H1 (cell line): Measurements from ENCODE around the gene DISC1. TPM values are rescaled to one million over a fixed set of nuclear protein-coding genes. Genes with fewer than 3 reads are reported as not detected.

ENCODE experiments used
- CTCF ChIA-PET: fragments of 300-600 bp; sonication (Branson Sonifier 250); formaldehyde crosslinking; loops from one replicate; lab custom pipeline; 2021; ENCODE audit not compliant: partially characterized antibody; lab: Charles Lee
- POLR2A ChIA-PET: fragments of 300-600 bp; sonication (Branson Sonifier 250); formaldehyde crosslinking; loops from one replicate; lab custom pipeline; 2021; ENCODE audit warnings: inconsistent platforms; ENCODE audit not compliant: partially characterized antibody; lab: Charles Lee
- DNase-seq, 2 experiments: peaks; one replicate each; pipeline versions ENCODE4 v3.0.0 to v3.0.0-alpha.2; 2010 to 2022; ENCODE audit warnings: low spot score in 2 of 2, low read depth in 1 of 2, mixed read lengths in 1 of 2
- FAIRE-seq: peaks from 2 replicates; lab custom pipeline; 2011; peaks lifted over from hg19 to GRCh38; lab: Jason Lieb, UNC
- H2AFZ ChIP-seq: 2 replicates; pipeline ENCODE4 v1.8.1; 2012; ENCODE audit warnings: low read length, inconsistent platforms
- H2AK5ac ChIP-seq: 2 replicates; pipeline ENCODE4 v1.6.1; 2013; ENCODE audit warnings: low read depth, low read length
- H2BK120ac ChIP-seq: replicated peaks from 2 replicates; pipeline ENCODE3; 2013; ENCODE audit warnings: low read depth, low read length, inconsistent platforms
- H2BK12ac ChIP-seq: 2 replicates; pipeline ENCODE4 v1.6.1; 2013; ENCODE audit warnings: low read depth, low read length
- H2BK15ac ChIP-seq: 2 replicates; pipeline ENCODE4 v1.6.1; 2013; ENCODE audit warnings: low read length
- H2BK20ac ChIP-seq: 2 replicates; pipeline ENCODE4 v1.6.1; 2013; ENCODE audit warnings: low read length
- H2BK5ac ChIP-seq: 2 replicates; pipeline ENCODE4 v1.6.1; 2013; ENCODE audit warnings: low read depth, low read length
- H3K14ac ChIP-seq: 2 replicates; pipeline ENCODE4 v1.6.1; 2013; ENCODE audit warnings: inconsistent platforms; ENCODE audit not compliant: insufficient read length
- H3K18ac ChIP-seq: 2 replicates; pipeline ENCODE4 v1.6.1; 2013; ENCODE audit warnings: low read length; ENCODE audit errors: extremely low read depth
- H3K23ac ChIP-seq: 2 replicates; pipeline ENCODE4 v1.6.1; 2013; ENCODE audit warnings: inconsistent platforms; ENCODE audit not compliant: insufficient read length
- H3K23me2 ChIP-seq: 2 replicates; pipeline ENCODE4 v1.6.1; 2013; ENCODE audit warnings: low read depth, low read length
- H3K27ac ChIP-seq: 2 replicates; pipeline ENCODE4 v1.6.1; 2011; ENCODE audit warnings: low read depth, low read length, inconsistent platforms
- H3K27me3 ChIP-seq, 4 experiments: replicated peaks in 1 of 4; 1 replicate in 1 of 4; 2 replicates in 3 of 4; pipeline versions ENCODE4 v1.6.1 to v1.8.1; 2011 to 2013; ENCODE audit warnings: low read length in 3 of 4, mild to moderate bottlenecking in 3 of 4, inconsistent platforms in 2 of 4, mixed read lengths in 2 of 4, moderate library complexity in 1 of 4; ENCODE audit not compliant: control insufficient read depth in 3 of 4, insufficient read depth in 3 of 4; ENCODE audit errors: extremely low read depth in 1 of 4
- H3K36me3 ChIP-seq, 4 experiments: 2 replicates each; pipeline versions ENCODE4 v1.6.1 to v1.8.1; 2011 to 2013; ENCODE audit warnings: mild to moderate bottlenecking in 4 of 4, low read length in 3 of 4, moderate library complexity in 2 of 4, control low read depth in 1 of 4, inconsistent platforms in 1 of 4; ENCODE audit not compliant: insufficient read depth in 4 of 4, control insufficient read depth in 2 of 4
- H3K4ac ChIP-seq: replicated peaks from 2 replicates; pipeline ENCODE3; 2013; ENCODE audit warnings: low read length, low read depth, mixed read lengths, inconsistent platforms; ENCODE audit not compliant: insufficient read length
- H3K4me1 ChIP-seq, 4 experiments: replicated peaks in 1 of 4; 1 replicate in 1 of 4; 2 replicates in 3 of 4; pipeline versions ENCODE4 v1.6.1 to v1.8.1; 2011 to 2013; ENCODE audit warnings: low read length in 3 of 4, inconsistent platforms in 2 of 4, mixed read lengths in 1 of 4; ENCODE audit not compliant: insufficient read depth in 4 of 4, control insufficient read depth in 3 of 4
- H3K4me2 ChIP-seq, 2 experiments: 2 replicates each; pipeline versions ENCODE4 v1.6.1 to v1.8.1; 2011 to 2013; ENCODE audit warnings: low read depth in 2 of 2, low read length in 2 of 2, control low read depth in 1 of 2, inconsistent platforms in 1 of 2, mild to moderate bottlenecking in 1 of 2; ENCODE audit not compliant: insufficient read depth in 1 of 2
- H3K4me3 ChIP-seq, 4 experiments: fragments of 200-600, 300-600 bp in 1 of 4; sonication (generic), shearing (Covaris generic), sonication (Bioruptor Twin) in 1 of 4; 2 replicates each; pipeline versions ENCODE4 v1.5.1 to v1.8.1; 2011 to 2016; ENCODE audit warnings: low read length in 4 of 4, low read depth in 3 of 4, control low read depth in 2 of 4, inconsistent platforms in 2 of 4, mild to moderate bottlenecking in 2 of 4, mixed read lengths in 1 of 4, moderate library complexity in 1 of 4; ENCODE audit not compliant: insufficient read depth in 2 of 4; ENCODE audit errors: extremely low read depth in 1 of 4
- H3K56ac ChIP-seq: replicated peaks from 2 replicates; pipeline ENCODE3; 2013; ENCODE audit warnings: low read depth, mild to moderate bottlenecking, mixed read lengths, low read length, inconsistent platforms; ENCODE audit not compliant: insufficient read length
- H3K79me1 ChIP-seq: 2 replicates; pipeline ENCODE4 v1.6.1; 2013; ENCODE audit warnings: low read depth, low read length, control low read depth
- H3K79me2 ChIP-seq, 2 experiments: 2 replicates each; pipeline versions ENCODE4 v1.6.1 to v1.8.1; 2012 to 2013; ENCODE audit warnings: low read length in 2 of 2, mild to moderate bottlenecking in 2 of 2, inconsistent platforms in 1 of 2; ENCODE audit not compliant: insufficient read depth in 2 of 2, control insufficient read depth in 1 of 2
- H3K9ac ChIP-seq, 4 experiments: replicated peaks in 1 of 4; 1 replicate in 1 of 4; 2 replicates in 3 of 4; pipeline versions ENCODE4 v1.6.1 to v1.8.1; 2011 to 2013; ENCODE audit warnings: low read depth in 3 of 4, low read length in 3 of 4, control low read depth in 2 of 4, mild to moderate bottlenecking in 2 of 4, moderate library complexity in 2 of 4, inconsistent platforms in 1 of 4; ENCODE audit errors: extremely low read depth in 1 of 4
- H3K9me3 ChIP-seq, 2 experiments: 2 replicates each; pipeline versions ENCODE4 v1.6.1 to v1.8.1; 2012 to 2013; ENCODE audit warnings: mild to moderate bottlenecking in 2 of 2, moderate library complexity in 2 of 2, control low read depth in 1 of 2, inconsistent platforms in 1 of 2, low read depth in 1 of 2, low read length in 1 of 2, mixed read lengths in 1 of 2; ENCODE audit not compliant: insufficient read depth in 2 of 2
- H4K20me1 ChIP-seq, 2 experiments: replicated peaks in 1 of 2; 2 replicates each; pipeline versions ENCODE3 to v1.8.1; 2011 to 2013; ENCODE audit warnings: inconsistent platforms in 2 of 2, low read length in 2 of 2, mild to moderate bottlenecking in 1 of 2; ENCODE audit not compliant: insufficient read depth in 2 of 2, control insufficient read depth in 1 of 2
- H4K5ac ChIP-seq: 2 replicates; pipeline ENCODE4 v1.6.1; 2013; ENCODE audit warnings: low read length, low read depth, mixed read lengths, inconsistent platforms; ENCODE audit not compliant: insufficient read length
- H4K8ac ChIP-seq: 2 replicates; pipeline ENCODE4 v1.8.0; 2013; ENCODE audit warnings: mild to moderate bottlenecking, moderate library complexity, low read length, inconsistent platforms; ENCODE audit not compliant: insufficient read depth; ENCODE audit errors: extremely low read depth
- H4K91ac ChIP-seq: replicated peaks from 2 replicates; pipeline ENCODE3; 2013; ENCODE audit warnings: low read length, mixed read lengths, inconsistent platforms; ENCODE audit not compliant: insufficient read length
- RXRA ChIP-seq: IDR thresholded peaks from 2 replicates; pipeline ENCODE4 v1.6.1; 2011; ENCODE audit warnings: low read depth, mild to moderate bottlenecking, low read length, moderate library complexity; ENCODE audit not compliant: insufficient read depth
- SRF ChIP-seq: IDR thresholded peaks from 2 replicates; pipeline ENCODE4 v1.6.1; 2011; ENCODE audit warnings: mild to moderate bottlenecking, low read depth, low read length, moderate library complexity
- TAF1 ChIP-seq: IDR thresholded peaks from 2 replicates; pipeline ENCODE4 v1.6.1; 2011; ENCODE audit warnings: mild to moderate bottlenecking, low read depth, low read length
- TAF7 ChIP-seq: optimal IDR thresholded peaks from 2 replicates; pipeline ENCODE3; 2011; ENCODE audit warnings: low read depth, mild to moderate bottlenecking, inconsistent platforms, low read length, moderate library complexity, borderline replicate concordance
- TBP ChIP-seq: IDR thresholded peaks from 2 replicates; pipeline ENCODE4 v1.6.1; 2011; ENCODE audit warnings: low read depth, low read length, improper control_type of control experiment
- WGBS, 2 experiments: shearing (Covaris generic) in 1 of 2; methylation state at CpG; one replicate each; pipeline versions ENCODE4 v1.1.6 to v1.1.7; 2013 to 2015; ENCODE audit warnings: low lambda C conversion rate in 2 of 2, mixed read lengths in 2 of 2, inconsistent platforms in 1 of 2, low coverage in 1 of 2, missing lambda C conversion rate in 1 of 2; ENCODE audit not compliant: insufficient replicate concordance in 2 of 2, insufficient coverage in 1 of 2, insufficient read length in 1 of 2; ENCODE audit errors: extremely low coverage in 1 of 2, missing lambda C conversion rate in 1 of 2; 5-methylcytosine and 5-hydroxymethylcytosine counted together
- polyA plus RNA-seq, 7 experiments: library from polyadenylated mRNA; depleted of rRNA in 3 of 7; stranded (reverse) in 5 of 7; unstranded in 2 of 7; fragments of >200 nt in 5 of 7; fragments of 200-250 nt in 2 of 7; gene quantifications; 1 replicate in 5 of 7; 2 replicates in 1 of 7; 4 replicates in 1 of 7; pipeline versions ENCODE4 v1.2.1 to v1.2.3, GENCODE V29; 2011 to 2013; ENCODE audit warnings: missing spikeins in 2 of 7, mixed read lengths in 2 of 7
- total RNA-seq: library from RNA; stranded (reverse); fragmentation: NEBNext Ultra II Directional; extraction: Animal tissue kit (Norgen Biotek cat#: 25700); gene quantifications from 2 replicates; pipeline ENCODE4 v1.2.1, GENCODE V29; 2021

DISC1 gene
- total and polyA plus RNA-seq, 2 of the 8 experiments (the other 6 are each of a cell fraction or from before 2014, with no cell fraction given), result 1.1 to 3.5 TPM

- H3K4ac ChIP-seq, result no peak overlapping the region
- H3K4me2 ChIP-seq, result no peak overlapping the region
- H3K4me1 ChIP-seq, result peaks cover 0 to 5% (median 1%) of the 10 kb centered on the region in 4 experiments; a peak in 1 of 7 replicates
- no peak overlapping the region for H3K9ac ChIP-seq
- H3K27me3 ChIP-seq, result no peaks in the 10 kb centered on the region; a peak in 1 of 7 replicates
- 63% methylated on average over 8 of the region's 8 CpGs; no CpG with 5 or more reads in 1 of the 2 experiments for WGBS, 2 experiments
- H3K4me3 ChIP-seq, result no peak overlapping the region
- H3K36me3 ChIP-seq, result no peaks in the 10 kb centered on the region
- H4K20me1 ChIP-seq, result no peaks in the 10 kb centered on the region
- H2BK120ac ChIP-seq, result no peak overlapping the region
- peaks cover 12 to 15% of the 10 kb centered on the region in 2 experiments; a peak in 3 of 4 replicates for H3K9me3 ChIP-seq
- H2AFZ ChIP-seq, result no peak overlapping the region
- H2BK5ac ChIP-seq, result no peak overlapping the region
- no peak overlapping the region for H4K8ac ChIP-seq
- no peaks in the 10 kb centered on the region for H3K79me2 ChIP-seq
- H2BK20ac ChIP-seq, result no peak overlapping the region
- no peak overlapping the region for H3K27ac ChIP-seq
- CTCF ChIA-PET, result interaction anchor here (1.4 kb wide), 1 partner anchor 46 kb away, joined by 3 read pairs; no protein-coding TSS in a partner anchor
- H3K18ac ChIP-seq, result no peak overlapping the region
- no peak overlapping the region for H2AK5ac ChIP-seq
- FAIRE-seq (no peak), DNase-seq (no peak)
- H3K23me2 ChIP-seq, result no peaks in the 10 kb centered on the region
- H4K91ac ChIP-seq, result no peak overlapping the region
- H4K5ac ChIP-seq, result no peak overlapping the region
- H3K79me1 ChIP-seq, result no peaks in the 10 kb centered on the region
- no peak overlapping the region for H2BK12ac ChIP-seq
- H3K23ac ChIP-seq, result no peak overlapping the region
- no peak overlapping the region for H3K56ac ChIP-seq
- POLR2A ChIA-PET, result no interaction called here
- H2BK15ac ChIP-seq, result no peak overlapping the region
- TF ChIP-seq TAF7 (no peak), TAF1 (no peak), RXRA (no peak), TBP (no peak), SRF (no peak)
- H3K14ac ChIP-seq, result no peak overlapping the region
Observed at GRCh38 chr1:231929311-231929710, 302.7 kb downstream of the DISC1 start.
